Breast epithelium (tissue), 4 donors: ENCODE results near the gene FAM9B. TPM values are rescaled to one million over a fixed set of nuclear protein-coding genes. Genes with fewer than 3 reads are reported as not detected.
A peak's percentile ranks its signal among the peaks of the same experiment; 100 is the strongest.
"Not testable (repeated sequence)": the region's sequence is repeated elsewhere in the genome, so short reads cannot be mapped to it uniquely, and the experiment has no call there.

Experiments used
- DNase-seq, 2 donors: peaks; one replicate each; pipeline ENCODE4 v3.0.0-alpha.2; 2019; ENCODE audit warnings: low spot score in 2 of 2
- H3K27ac ChIP-seq, 2 donors: fragments of 200-600 bp; sonication (generic) in 1 of 2; one replicate each; pipeline ENCODE4 v1.5.1; 2016 to 2019; ENCODE audit warnings: mild to moderate bottlenecking in 1 of 2
- H3K27me3 ChIP-seq, 2 donors: fragments of 200-600 bp; sonication (generic) in 1 of 2; one replicate each; pipeline versions ENCODE4 v1.5.1 to v1.6.0; 2017 to 2019; ENCODE audit warnings: control low read depth in 1 of 2, mild to moderate bottlenecking in 1 of 2
- H3K36me3 ChIP-seq: fragments of 200-600 bp; one replicate; pipeline ENCODE4 v1.5.1; 2019
- H3K4me1 ChIP-seq, 2 donors: fragments of 200-600 bp; sonication (generic); one replicate each; pipeline ENCODE4 v1.5.1; 2016 to 2019; ENCODE audit warnings: control low read depth in 1 of 2
- H3K4me3 ChIP-seq, 3 donors: fragments of 200-600 bp; sonication (generic); 1 replicate in 2 of 3; 2 replicates in 1 of 3; pipeline ENCODE4 v1.5.1; 2016 to 2019; ENCODE audit warnings: mild to moderate bottlenecking in 3 of 3, moderate library complexity in 2 of 3
- H3K9me3 ChIP-seq, 2 donors: fragments of 200-600 bp; sonication (generic) in 1 of 2; one replicate each; pipeline ENCODE4 v1.5.1; 2016 to 2019; ENCODE audit warnings: control low read depth in 1 of 2
- CTCF ChIP-seq, 3 donors: fragments of 450-650 bp; IDR thresholded peaks; one replicate each; pipeline ENCODE4 v1.5.1; 2016 to 2017; ENCODE audit warnings: antibody characterized with exemption in 3 of 3, mild to moderate bottlenecking in 3 of 3, moderate library complexity in 3 of 3
- POLR2A ChIP-seq: fragments of 450-650 bp; IDR thresholded peaks from one replicate; pipeline ENCODE4 v1.6.1; 2016; ENCODE audit warnings: antibody characterized with exemption, mild to moderate bottlenecking, moderate library complexity
- POLR2AphosphoS5 ChIP-seq, 3 donors: sonication (generic); formaldehyde crosslinking; IDR thresholded peaks; one replicate each; pipeline ENCODE4 v1.6.1; 2017; ENCODE audit warnings: antibody characterized with exemption in 3 of 3
- intact Hi-C: fragments of 100-400 bp; cut with DNase I; formaldehyde crosslinking; loops from one replicate; pipeline ENCODE4 v1.15.1; 2023; ENCODE audit warnings: low total_unique reads
- total RNA-seq, 3 donors: library from RNA; depleted of rRNA; stranded (reverse); fragments of >200 nt; gene quantifications; one replicate each; pipeline ENCODE4 v1.1.0, GENCODE V29; 2016

The FAM9B gene
- total RNA-seq, 3 donors from 2014 or later: not detected

DNA sequence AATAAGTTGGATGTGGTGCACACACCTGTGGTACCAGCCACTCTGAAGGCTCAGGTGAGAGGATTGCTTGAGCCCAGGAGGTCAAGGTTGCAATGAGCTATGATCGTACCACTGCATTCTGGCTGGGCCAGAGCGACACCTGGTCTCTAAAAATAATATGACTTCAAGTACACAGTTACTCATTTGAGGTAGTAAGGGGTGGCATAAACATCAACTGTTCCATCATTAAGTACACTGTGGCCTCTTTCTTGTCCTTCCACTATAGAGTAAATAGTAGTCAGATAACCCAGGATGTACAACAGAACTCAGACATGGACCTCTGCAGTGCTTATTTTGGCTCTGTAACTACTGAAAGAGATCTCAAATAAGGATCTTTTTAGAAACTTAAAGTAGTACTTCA is 10.6 kb downstream of the FAM9B start:
- no peaks in the 10 kb centered on the region for H3K36me3 ChIP-seq
- H3K27me3 ChIP-seq: no peaks in the 10 kb centered on the region
- no peaks in the 10 kb centered on the region for H3K4me1 ChIP-seq
- no peak for TF ChIP-seq POLR2A
- no peak for TF ChIP-seq CTCF (IDR thresholded peaks at IDR 0.05)
- TF ChIP-seq POLR2AphosphoS5 (IDR thresholded peaks at IDR 0.05): no peak
- H3K9me3 ChIP-seq: no peaks in the 10 kb centered on the region
- DNase-seq: no peak
- no peak overlapping the region for H3K4me3 ChIP-seq
- intact Hi-C loops: no loop called here
- H3K27ac ChIP-seq: no peak overlapping the region

- intact Hi-C loops: no loop called here
- H3K27ac ChIP-seq: no peak overlapping the region
- no peaks in the 10 kb centered on the region for H3K36me3 ChIP-seq
- DNase-seq: no peak
- TF ChIP-seq POLR2A (no peak), POLR2AphosphoS5 (IDR thresholded peaks at IDR 0.05) (no peak), CTCF (IDR thresholded peaks at IDR 0.05) (no peak)
- H3K4me3 ChIP-seq: no peak overlapping the region
- no peaks in the 10 kb centered on the region for H3K4me1 ChIP-seq
- no peaks in the 10 kb centered on the region for H3K9me3 ChIP-seq
- no peaks in the 10 kb centered on the region for H3K27me3 ChIP-seq
Observed at GRCh38 chrX:9019151-9019550, 14.8 kb downstream of the FAM9B start.

GRCh38 chrX:9018332-9018731 is 15.6 kb downstream of the FAM9B start:
- intact Hi-C loops, H3K4me1 ChIP-seq, DNase-seq, H3K36me3 ChIP-seq, H3K27ac ChIP-seq, H3K9me3 ChIP-seq, H3K4me3 ChIP-seq, H3K27me3 ChIP-seq: not testable (repeated sequence)

GRCh38 chrX:9003041-9003440 is 30.9 kb downstream of the FAM9B start:
- TF ChIP-seq POLR2AphosphoS5 (IDR thresholded peaks at IDR 0.05): no peak
- no peak for TF ChIP-seq CTCF (IDR thresholded peaks at IDR 0.05)
- no peak for DNase-seq
- H3K4me3 ChIP-seq: no peak overlapping the region
- H3K27me3 ChIP-seq: peaks cover 0 to 5% of the 10 kb centered on the region in 2 donors
- no peaks in the 10 kb centered on the region for H3K36me3 ChIP-seq
- no peaks in the 10 kb centered on the region for H3K4me1 ChIP-seq
- H3K9me3 ChIP-seq: peaks cover 0 to 7% of the 10 kb centered on the region in 2 donors
- H3K27ac ChIP-seq: no peak overlapping the region
- intact Hi-C loops: no loop called here

GRCh38 chrX:8988446-8988845 is 45.5 kb downstream of the FAM9B start:
- peak in 1 of 2 donors; percentile 28 for DNase-seq
- intact Hi-C loops: no loop called here
- H3K4me3 ChIP-seq: no peak overlapping the region
- H3K27ac ChIP-seq: no peak overlapping the region
- H3K9me3 ChIP-seq: no peaks in the 10 kb centered on the region
- peaks cover 0 to 9% of the 10 kb centered on the region in 2 donors for H3K27me3 ChIP-seq
- TF ChIP-seq POLR2AphosphoS5 (IDR thresholded peaks at IDR 0.05): no peak
- no peak for TF ChIP-seq POLR2A
- TF ChIP-seq CTCF (IDR thresholded peaks at IDR 0.05): no peak
- H3K4me1 ChIP-seq: no peaks in the 10 kb centered on the region
- H3K36me3 ChIP-seq: no peaks in the 10 kb centered on the region

DNA sequence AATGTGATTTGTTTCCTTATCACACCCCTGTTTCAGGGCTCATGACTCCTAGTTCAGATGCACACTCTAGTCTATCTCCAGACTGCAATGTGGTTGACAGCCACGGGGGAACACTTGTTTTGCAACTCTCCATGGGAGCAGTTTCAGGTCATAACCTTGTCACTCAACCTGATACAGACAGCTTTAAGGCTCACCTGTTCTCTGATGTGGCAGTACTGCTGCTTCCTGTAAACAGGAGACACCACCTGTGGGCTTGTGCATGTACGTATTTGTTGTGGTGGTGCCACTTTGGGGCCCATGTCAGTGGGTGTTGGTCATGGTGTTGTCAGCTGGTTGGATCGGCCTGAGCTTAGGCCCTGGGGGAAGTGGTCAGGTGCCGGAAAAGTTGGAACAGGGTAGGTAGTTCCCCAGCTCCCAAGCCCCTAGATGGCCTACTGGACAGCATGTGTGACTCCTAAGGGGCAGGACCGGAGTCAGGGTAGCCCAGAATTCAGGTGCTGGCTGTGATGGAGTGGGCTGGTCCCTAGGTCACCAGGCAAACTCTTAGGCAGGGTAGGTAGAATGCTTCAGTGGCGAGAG is 46.2 kb downstream of the FAM9B start:
- DNase-seq: no peak
- TF ChIP-seq POLR2AphosphoS5 (IDR thresholded peaks at IDR 0.05) (no peak), CTCF (IDR thresholded peaks at IDR 0.05) (no peak), POLR2A (no peak)
- H3K4me3 ChIP-seq: no peak overlapping the region
- no peaks in the 10 kb centered on the region for H3K36me3 ChIP-seq
- H3K4me1 ChIP-seq: no peaks in the 10 kb centered on the region
- no peaks in the 10 kb centered on the region for H3K9me3 ChIP-seq
- intact Hi-C loops: no loop called here
- no peak overlapping the region for H3K27ac ChIP-seq
- H3K27me3 ChIP-seq: peaks cover 0 to 9% of the 10 kb centered on the region in 2 donors
